ENCODE data around the gene TENM4. TPM values are rescaled to one million over a fixed set of nuclear protein-coding genes. Genes with fewer than 3 reads are reported as not detected.
A peak's percentile ranks its signal among the peaks of the same experiment; 100 is the strongest.

TENM4 gene
- total RNA-seq, 4 donors from 2014 or later: 1.1 to 2.7 (median 2.0) TPM

- no peaks in the 10 kb centered on the region for H3K9me3 ChIP-seq
- no peaks in the 10 kb centered on the region for H3K36me3 ChIP-seq
- H3K4me1 ChIP-seq: no peaks in the 10 kb centered on the region
- no peak for DNase-seq
- no peak overlapping the region for H3K27ac ChIP-seq
- TF ChIP-seq CTCF (IDR thresholded peaks at IDR 0.05): no peak
- no peak for TF ChIP-seq POLR2A (IDR thresholded peaks at IDR 0.05)
- H3K4me3 ChIP-seq: no peak overlapping the region
- H3K27me3 ChIP-seq: no peaks in the 10 kb centered on the region
Observed at GRCh38 chr11:79461666-79462645, 21.1 kb upstream of the TENM4 start.

DNA sequence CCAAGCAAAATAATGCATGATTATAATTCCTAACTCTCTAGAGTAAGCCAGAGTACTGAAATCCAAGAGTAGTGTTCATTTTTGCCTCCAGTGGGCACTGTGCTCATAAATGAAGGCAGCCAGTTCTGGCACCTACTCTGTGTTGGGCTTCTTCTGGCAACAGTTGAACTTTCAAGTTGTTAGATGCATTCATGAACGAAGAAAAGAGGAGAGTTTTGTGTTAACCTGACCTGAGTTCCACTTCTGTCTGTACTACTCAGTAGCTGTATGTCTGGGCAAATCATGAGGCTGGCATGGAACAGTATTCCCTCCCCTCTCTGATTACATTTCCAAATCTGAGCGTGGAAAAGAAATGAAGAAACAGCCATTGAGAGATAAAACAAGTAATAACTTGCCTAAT lies 20.3 kb upstream of the TENM4 start:
- Histone ChIP-seq H3K4me1 (no peaks in the 10 kb centered on the region), H3K36me3 (no peaks in the 10 kb centered on the region), H3K27ac (no peak overlapping the region), H3K4me3 (no peak overlapping the region), H3K9me3 (no peaks in the 10 kb centered on the region), H3K27me3 (no peaks in the 10 kb centered on the region)
- DNase-seq: no peak
- no peak for TF ChIP-seq POLR2A (IDR thresholded peaks at IDR 0.05)
- peak in 5 of 6 experiments; percentile 12 to 33 (median 19) for TF ChIP-seq CTCF (IDR thresholded peaks at IDR 0.05)

GRCh38 chr11:79458709-79459108 lies 17.9 kb upstream of the TENM4 start:
- H3K27me3 ChIP-seq: no peaks in the 10 kb centered on the region
- no peaks in the 10 kb centered on the region for H3K36me3 ChIP-seq
- H3K9me3 ChIP-seq: no peaks in the 10 kb centered on the region
- no peak for TF ChIP-seq CTCF (IDR thresholded peaks at IDR 0.05)
- no peak for TF ChIP-seq POLR2A (IDR thresholded peaks at IDR 0.05)
- H3K4me1 ChIP-seq: no peaks in the 10 kb centered on the region
- H3K4me3 ChIP-seq: no peak overlapping the region
- no peak overlapping the region for H3K27ac ChIP-seq
- DNase-seq: no peak

- Histone ChIP-seq H3K36me3 (no peaks in the 10 kb centered on the region), H3K4me3 (no peak overlapping the region), H3K27me3 (no peaks in the 10 kb centered on the region), H3K9me3 (no peaks in the 10 kb centered on the region), H3K27ac (no peak overlapping the region), H3K4me1 (no peaks in the 10 kb centered on the region)
- DNase-seq: no peak
- TF ChIP-seq POLR2A (IDR thresholded peaks at IDR 0.05) (no peak), CTCF (IDR thresholded peaks at IDR 0.05) (no peak)
Observed at GRCh38 chr11:79456501-79456900, 15.7 kb upstream of the TENM4 start.

GRCh38 chr11:79453617-79454016 lies 12.8 kb upstream of the TENM4 start:
- no peak overlapping the region for H3K4me3 ChIP-seq
- TF ChIP-seq POLR2A (IDR thresholded peaks at IDR 0.05): no peak
- TF ChIP-seq CTCF (IDR thresholded peaks at IDR 0.05): no peak

More at GRCh38 chr11:79453617-79454016, 12.8 kb upstream of the TENM4 start:
- Histone ChIP-seq H3K27ac (no peak overlapping the region), H3K4me1 (no peaks in the 10 kb centered on the region), H3K36me3 (no peaks in the 10 kb centered on the region), H3K9me3 (no peaks in the 10 kb centered on the region), H3K27me3 (no peaks in the 10 kb centered on the region)
- DNase-seq: no peak

All from Peyer's patch (tissue), 4 donors.